GM19455 (cell line): ENCODE data around the gene TAX1BP3.

ENCODE experiments used
- ATAC-seq: cut with Tn5 transposase; IDR thresholded peaks from one replicate; pipeline ENCODE4 v1.9.1; 2021; ENCODE audit not compliant: unreplicated experiment

The TAX1BP3 gene

DNA sequence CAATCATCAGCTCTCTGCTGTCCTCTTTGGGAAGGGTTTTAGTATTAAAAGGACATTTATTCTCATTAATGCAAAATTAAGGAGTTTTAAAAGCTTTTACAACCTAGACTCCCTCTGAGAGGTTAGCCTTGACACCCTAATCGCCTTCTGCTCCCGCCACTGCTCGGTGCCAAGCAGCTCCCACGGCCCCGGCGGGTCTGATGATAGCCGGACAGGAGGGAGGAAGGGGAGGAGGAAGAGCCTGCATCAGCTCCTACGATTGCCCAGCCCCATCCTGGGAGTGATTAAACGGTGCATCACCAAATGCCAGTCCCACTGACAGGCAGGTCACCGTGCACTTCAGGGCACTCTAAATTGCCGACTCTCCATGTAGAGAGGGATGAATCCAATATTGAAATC is 40.6 kb downstream of the TAX1BP3 start:
- ATAC-seq = no peak

DNA sequence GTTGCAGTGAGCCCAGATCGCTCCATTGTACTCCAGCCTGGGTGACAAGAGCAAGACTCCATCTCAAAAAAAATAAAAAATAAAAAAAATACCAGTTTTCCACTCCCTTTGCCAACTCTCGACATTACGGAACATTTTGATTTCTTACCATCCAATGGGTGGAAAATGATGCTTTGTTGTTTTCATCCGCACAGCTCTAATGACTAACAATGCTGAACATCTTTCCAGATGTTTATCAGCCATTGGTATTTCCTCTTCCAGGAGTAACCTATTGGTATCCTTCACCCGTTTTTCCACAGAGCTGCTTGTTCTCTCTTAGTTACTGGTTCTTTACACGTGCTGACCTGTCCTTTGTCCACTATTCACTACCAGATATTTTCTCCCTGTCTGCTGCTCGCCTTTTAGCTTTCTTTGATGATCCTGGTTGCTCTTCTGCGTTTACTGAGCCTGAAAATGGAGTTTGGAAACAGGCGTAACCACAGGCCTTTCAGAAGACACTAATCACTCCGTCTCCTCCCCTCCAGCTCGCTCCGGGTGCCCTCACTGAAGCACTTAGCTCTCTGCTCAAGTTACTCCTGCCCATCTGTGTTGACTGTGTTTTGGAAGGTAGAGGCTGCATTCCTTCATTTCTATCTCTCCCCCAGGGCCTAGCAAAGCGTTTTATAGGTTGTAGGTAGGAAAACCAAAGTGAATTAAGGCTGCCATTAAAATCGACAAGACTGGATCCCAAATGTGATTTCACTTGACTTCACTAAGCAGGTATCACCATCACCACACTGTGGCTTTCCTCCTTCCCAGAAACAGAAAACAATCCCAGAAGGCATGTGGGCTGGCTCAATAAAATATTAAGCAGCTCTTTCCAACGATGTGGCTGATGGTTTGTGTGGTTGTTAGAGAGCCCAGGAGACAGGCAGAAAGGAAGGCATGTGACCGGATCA is 41.3 kb downstream of the TAX1BP3 start:
- no peak for ATAC-seq

DNA sequence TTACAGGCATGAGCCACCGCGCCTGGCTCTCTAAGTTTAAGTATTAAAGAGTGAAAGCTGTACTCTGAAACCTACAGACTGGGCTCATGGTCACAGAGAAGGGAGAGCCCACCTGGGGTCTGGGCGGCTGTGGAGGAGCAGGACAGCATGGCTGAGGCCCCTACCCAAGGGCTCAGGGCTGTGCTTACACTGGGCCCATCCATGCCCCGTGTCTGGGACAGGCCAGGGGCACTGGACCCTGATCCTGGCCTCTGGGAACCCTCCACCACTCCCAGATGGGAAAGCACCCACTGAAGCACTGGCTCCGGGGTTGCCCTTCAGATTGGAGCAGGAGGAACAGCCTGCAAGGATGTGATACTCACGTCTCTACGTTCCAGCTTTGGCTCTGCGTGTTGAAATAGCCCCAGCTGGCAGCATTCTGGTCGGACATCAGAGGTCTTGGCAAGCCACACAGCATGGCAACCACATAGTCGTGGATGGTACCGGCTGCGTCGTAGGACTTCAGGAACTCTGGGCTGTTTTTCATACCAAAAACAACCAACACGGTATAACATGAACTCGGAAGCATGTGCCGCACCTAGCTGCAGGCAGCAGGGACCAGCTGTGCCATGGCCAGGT is 45.3 kb downstream of the TAX1BP3 start:
- no peak for ATAC-seq

DNA sequence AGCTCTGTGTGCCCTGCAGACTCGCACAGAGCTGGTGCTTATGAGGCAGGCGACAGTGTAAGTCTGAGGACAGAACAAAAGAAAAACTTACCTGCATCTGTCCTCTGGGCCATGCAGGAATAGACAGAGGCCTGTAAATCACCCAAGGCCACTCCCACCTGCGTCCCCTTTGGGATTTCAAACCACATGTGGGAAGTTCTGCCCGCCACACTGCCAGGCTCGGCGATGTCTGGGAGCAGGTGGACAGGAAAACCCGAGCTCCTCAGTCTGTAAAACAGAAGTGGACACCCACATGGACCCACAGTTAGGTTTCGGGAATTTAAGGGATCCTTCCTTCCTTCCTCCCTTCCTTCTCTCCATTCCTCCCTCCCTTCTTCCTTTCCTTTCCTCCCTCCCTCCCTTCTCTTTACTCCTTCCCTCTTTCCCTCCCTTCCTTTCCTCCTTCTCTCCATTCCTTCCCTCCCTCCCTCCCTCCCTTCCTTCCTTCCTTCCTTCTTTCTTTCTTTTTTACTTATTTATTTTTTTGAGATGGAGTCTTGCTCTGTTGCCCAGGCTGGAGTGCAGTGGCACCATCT is 47.1 kb downstream of the TAX1BP3 start:
- no peak for ATAC-seq

DNA sequence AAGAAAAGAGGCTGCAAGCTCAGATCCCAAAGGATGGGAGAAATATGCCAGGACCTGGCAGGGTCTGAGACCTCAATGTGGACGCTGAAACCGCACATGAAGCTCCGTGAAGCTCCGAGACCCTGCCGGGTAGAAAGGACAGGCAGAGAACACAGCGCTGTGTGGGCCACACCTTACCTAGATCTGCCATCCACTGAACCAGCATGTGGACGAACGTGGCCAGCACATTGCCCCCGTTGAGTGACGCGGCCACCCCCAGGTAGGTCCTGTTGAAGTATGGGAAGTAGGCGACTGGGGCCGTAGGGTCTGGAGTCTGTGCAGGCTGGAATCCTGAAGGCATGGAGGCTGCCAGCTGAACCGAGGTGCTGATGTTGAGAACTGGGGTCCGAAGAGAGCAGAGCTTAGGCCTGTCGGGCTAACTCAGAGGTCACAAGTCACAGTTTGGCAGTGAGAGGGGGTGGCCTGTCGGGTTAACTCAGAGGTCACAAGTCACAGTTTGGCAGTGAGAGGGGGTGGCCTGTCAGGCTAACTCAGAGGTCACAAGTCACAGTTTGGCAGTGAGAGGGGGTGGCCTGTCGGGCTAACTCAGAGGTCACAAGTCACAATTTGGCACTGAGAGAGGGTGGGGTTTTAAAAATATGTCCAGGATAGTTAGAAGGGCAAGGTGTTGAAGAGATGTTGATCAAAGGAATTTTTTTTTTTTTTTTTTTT is 53.1 kb downstream of the TAX1BP3 start:
- no peak for ATAC-seq

DNA sequence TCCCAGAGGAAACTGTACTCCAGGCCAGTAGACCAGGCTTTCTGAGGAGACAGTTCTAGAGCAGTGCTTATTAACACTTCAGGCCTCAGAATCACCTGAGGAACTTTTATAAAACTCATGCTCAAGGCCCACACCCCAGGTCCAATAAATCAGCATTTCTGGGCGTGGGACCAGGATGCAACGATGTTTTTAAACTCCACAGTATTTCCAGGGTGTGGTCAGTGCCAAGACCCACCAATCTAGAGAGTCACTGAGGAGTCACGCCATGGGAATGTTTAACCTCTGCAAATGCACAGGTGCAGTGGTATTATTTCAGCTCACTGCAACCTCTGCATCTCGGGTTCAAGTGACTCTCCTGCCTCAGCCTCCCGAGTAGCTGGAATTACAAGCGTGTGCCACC is 55.3 kb downstream of the TAX1BP3 start:
- no peak for ATAC-seq
